ENCODE results near the gene PIGQ.

GRCh38 chr16:533391-534123, 36.2 kb upstream of the PIGQ start:
- TF ChIP-seq PATZ1 (CRISPR knock-in tag; IDR thresholded peaks at IDR 0.05; ENCODE audit: borderline replicate concordance) = no peak
- TF ChIP-seq, protein P1, sequence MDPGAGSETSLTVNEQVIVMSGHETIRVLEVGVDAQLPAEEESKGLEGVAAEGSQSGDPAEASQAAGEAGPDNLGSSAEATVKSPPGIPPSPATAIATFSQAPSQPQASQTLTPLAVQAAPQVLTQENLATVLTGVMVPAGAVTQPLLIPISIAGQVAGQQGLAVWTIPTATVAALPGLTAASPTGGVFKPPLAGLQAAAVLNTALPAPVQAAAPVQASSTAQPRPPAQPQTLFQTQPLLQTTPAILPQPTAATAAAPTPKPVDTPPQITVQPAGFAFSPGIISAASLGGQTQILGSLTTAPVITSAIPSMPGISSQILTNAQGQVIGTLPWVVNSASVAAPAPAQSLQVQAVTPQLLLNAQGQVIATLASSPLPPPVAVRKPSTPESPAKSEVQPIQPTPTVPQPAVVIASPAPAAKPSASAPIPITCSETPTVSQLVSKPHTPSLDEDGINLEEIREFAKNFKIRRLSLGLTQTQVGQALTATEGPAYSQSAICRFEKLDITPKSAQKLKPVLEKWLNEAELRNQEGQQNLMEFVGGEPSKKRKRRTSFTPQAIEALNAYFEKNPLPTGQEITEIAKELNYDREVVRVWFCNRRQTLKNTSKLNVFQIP (CRISPR knock-in tag; IDR thresholded peaks at IDR 0.05; ENCODE audit: borderline replicate concordance, low read depth) = no peak
- TF ChIP-seq RARB (CRISPR knock-in tag; IDR thresholded peaks at IDR 0.05) = no peak
- TF ChIP-seq ARNTL (CRISPR knock-in tag; IDR thresholded peaks at IDR 0.05; ENCODE audit: borderline replicate concordance, low read depth) = no peak
- no peak for TF ChIP-seq CSRNP3 (CRISPR knock-in tag; IDR thresholded peaks at IDR 0.05)
- TF ChIP-seq PPARA (CRISPR knock-in tag; IDR thresholded peaks at IDR 0.05; ENCODE audit: borderline replicate concordance) = no peak
- TF ChIP-seq CSDC2 (CRISPR knock-in tag; IDR thresholded peaks at IDR 0.05) = no peak
- no peak for TF ChIP-seq ZNF70 (CRISPR knock-in tag; IDR thresholded peaks at IDR 0.05)
